ENCODE measurements around the gene A1BG.

A1BG gene

GRCh38 chr19:58372311-58373133 lies 19.2 kb upstream of the A1BG start:
- H3K27me3 ChIP-seq (ENCODE audit: insufficient read depth, poor library complexity, severe bottlenecking): no peaks in the 10 kb centered on the region
- no peak overlapping the region for H3K27ac ChIP-seq (replicated peaks)
- DNase-seq (ENCODE audit: low read depth in 1 of 2, low spot score in 1 of 2): peak in 1 of 2 experiments; percentile 18
- TF ChIP-seq POLR2AphosphoS5 (IDR thresholded peaks at IDR 0.05; ENCODE audit: low read depth) (no peak), CTCF (IDR thresholded peaks at IDR 0.05; ENCODE audit: insufficient read depth, low read length) (no peak), SPI1 (IDR thresholded peaks at IDR 0.05; ENCODE audit: borderline replicate concordance, low read depth) (no peak), GABPA (IDR thresholded peaks at IDR 0.05; ENCODE audit: low read depth) (no peak), REST (IDR thresholded peaks at IDR 0.05; ENCODE audit: insufficient replicate concordance, low read depth) (no peak)
- no peak overlapping the region for H3K4me3 ChIP-seq (replicated peaks; ENCODE audit: insufficient read depth, low read length)

GRCh38 chr19:58368561-58369360 lies 15.5 kb upstream of the A1BG start:
- TF ChIP-seq SPI1 (IDR thresholded peaks at IDR 0.05; ENCODE audit: borderline replicate concordance, low read depth) (no peak), POLR2AphosphoS5 (IDR thresholded peaks at IDR 0.05; ENCODE audit: low read depth) (no peak), GABPA (IDR thresholded peaks at IDR 0.05; ENCODE audit: low read depth) (no peak), REST (IDR thresholded peaks at IDR 0.05; ENCODE audit: insufficient replicate concordance, low read depth) (no peak), CTCF (IDR thresholded peaks at IDR 0.05; ENCODE audit: insufficient read depth, low read length) (no peak)
- Histone ChIP-seq H3K4me3 (replicated peaks; ENCODE audit: insufficient read depth, low read length) (no peak overlapping the region), H3K27ac (replicated peaks) (no peak overlapping the region), H3K27me3 (ENCODE audit: insufficient read depth, poor library complexity, severe bottlenecking) (no peaks in the 10 kb centered on the region)
- DNase-seq (ENCODE audit: low read depth in 1 of 2, low spot score in 1 of 2): no peak

GRCh38 chr19:58367698-58368454 lies 14.6 kb upstream of the A1BG start:
- no peak for TF ChIP-seq CTCF (IDR thresholded peaks at IDR 0.05; ENCODE audit: insufficient read depth, low read length)
- TF ChIP-seq GABPA (IDR thresholded peaks at IDR 0.05; ENCODE audit: low read depth): no peak
- no peak for TF ChIP-seq REST (IDR thresholded peaks at IDR 0.05; ENCODE audit: insufficient replicate concordance, low read depth)
- no peak for TF ChIP-seq POLR2AphosphoS5 (IDR thresholded peaks at IDR 0.05; ENCODE audit: low read depth)
- TF ChIP-seq SPI1 (IDR thresholded peaks at IDR 0.05; ENCODE audit: borderline replicate concordance, low read depth): no peak
- Histone ChIP-seq H3K27me3 (ENCODE audit: insufficient read depth, poor library complexity, severe bottlenecking) (no peaks in the 10 kb centered on the region), H3K27ac (replicated peaks) (no peak overlapping the region), H3K4me3 (replicated peaks; ENCODE audit: insufficient read depth, low read length) (no peak overlapping the region)
- DNase-seq (ENCODE audit: low read depth in 1 of 2, low spot score in 1 of 2): no peak
